Suprapubic skin (tissue), 4 donors: ENCODE data around the gene SOS1. TPM values are rescaled to one million over a fixed set of nuclear protein-coding genes. Genes with fewer than 3 reads are reported as not detected.

Source experiments
- total RNA-seq, 4 donors: library from RNA; depleted of rRNA; stranded (reverse); fragments of >200 nt; gene quantifications; one replicate each; pipeline ENCODE4 v1.1.0, GENCODE V29; 2016

SOS1 gene
- total RNA-seq, 4 donors from 2014 or later, result 18.3 to 38.3 (median 27.7) TPM

Other genes with a start within 250 kb of the SOS1 start
- 10 to 100 TPM; 12.0 to 23.3 (median 16.4) TPM for gene DHX57, start 245.1 kb downstream of the SOS1 start, total RNA-seq
- gene MORN2, start 245.1 kb downstream of the SOS1 start, total RNA-seq, result 1 to 10 TPM; 6.3 to 9.0 (median 7.5) TPM
- gene ARHGEF33, start 231.2 kb downstream of the SOS1 start, total RNA-seq, result under 1 TPM; 0.34 to 0.80 (median 0.42) TPM
- gene CDKL4, start 122.9 kb upstream of the SOS1 start, total RNA-seq, result 1 to 10 TPM in 1 of 4 donors, under 1 TPM in 1, not detected in 2; 0.48 to 1.5 TPM